ENCODE results near the gene VPS11. TPM values are rescaled to one million over a fixed set of nuclear protein-coding genes. Genes with fewer than 3 reads are reported as not detected.

The VPS11 gene
- polyA plus RNA-seq, 1 experiment: 15.9 TPM

DNA sequence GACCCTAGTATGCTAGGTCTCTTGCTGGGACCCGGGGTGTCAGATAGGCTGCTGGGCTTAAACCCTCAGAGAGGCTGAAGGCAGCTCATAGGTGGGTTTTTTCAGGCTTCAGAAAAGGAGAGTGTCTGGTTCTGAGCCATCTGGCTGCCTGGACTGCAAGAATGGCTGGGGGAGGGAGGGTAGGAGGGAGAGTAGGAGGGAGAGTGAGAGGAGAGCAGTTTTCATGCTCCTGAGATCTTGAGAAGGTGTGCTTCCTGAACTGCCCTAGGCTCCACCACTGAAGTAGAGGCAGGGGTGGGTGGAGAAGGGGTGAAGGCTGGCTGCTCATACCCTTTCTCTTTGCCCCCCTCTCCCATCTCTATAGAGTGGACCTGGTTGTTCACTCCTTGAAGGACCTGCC is 21.7 kb downstream of the VPS11 start:
- H3K4me3 ChIP-seq (ENCODE audit: low read depth, low read length): no peak overlapping the region
- DNase-seq (ENCODE audit: low read depth): no peak
- no peaks in the 10 kb centered on the region for H3K27me3 ChIP-seq (ENCODE audit: control insufficient read depth, insufficient read depth, low read length)
- TF ChIP-seq, protein P1, sequence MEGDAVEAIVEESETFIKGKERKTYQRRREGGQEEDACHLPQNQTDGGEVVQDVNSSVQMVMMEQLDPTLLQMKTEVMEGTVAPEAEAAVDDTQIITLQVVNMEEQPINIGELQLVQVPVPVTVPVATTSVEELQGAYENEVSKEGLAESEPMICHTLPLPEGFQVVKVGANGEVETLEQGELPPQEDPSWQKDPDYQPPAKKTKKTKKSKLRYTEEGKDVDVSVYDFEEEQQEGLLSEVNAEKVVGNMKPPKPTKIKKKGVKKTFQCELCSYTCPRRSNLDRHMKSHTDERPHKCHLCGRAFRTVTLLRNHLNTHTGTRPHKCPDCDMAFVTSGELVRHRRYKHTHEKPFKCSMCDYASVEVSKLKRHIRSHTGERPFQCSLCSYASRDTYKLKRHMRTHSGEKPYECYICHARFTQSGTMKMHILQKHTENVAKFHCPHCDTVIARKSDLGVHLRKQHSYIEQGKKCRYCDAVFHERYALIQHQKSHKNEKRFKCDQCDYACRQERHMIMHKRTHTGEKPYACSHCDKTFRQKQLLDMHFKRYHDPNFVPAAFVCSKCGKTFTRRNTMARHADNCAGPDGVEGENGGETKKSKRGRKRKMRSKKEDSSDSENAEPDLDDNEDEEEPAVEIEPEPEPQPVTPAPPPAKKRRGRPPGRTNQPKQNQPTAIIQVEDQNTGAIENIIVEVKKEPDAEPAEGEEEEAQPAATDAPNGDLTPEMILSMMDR (IDR thresholded peaks at IDR 0.05; ENCODE audit: insufficient read depth, low read depth, low read length): no peak
- peaks cover 5% of the 10 kb centered on the region for H3K36me3 ChIP-seq (ENCODE audit: control insufficient read depth, insufficient read depth, low read length)
- ChIA-PET POLR2A (no interaction called here), CTCF (no interaction called here)

DNA sequence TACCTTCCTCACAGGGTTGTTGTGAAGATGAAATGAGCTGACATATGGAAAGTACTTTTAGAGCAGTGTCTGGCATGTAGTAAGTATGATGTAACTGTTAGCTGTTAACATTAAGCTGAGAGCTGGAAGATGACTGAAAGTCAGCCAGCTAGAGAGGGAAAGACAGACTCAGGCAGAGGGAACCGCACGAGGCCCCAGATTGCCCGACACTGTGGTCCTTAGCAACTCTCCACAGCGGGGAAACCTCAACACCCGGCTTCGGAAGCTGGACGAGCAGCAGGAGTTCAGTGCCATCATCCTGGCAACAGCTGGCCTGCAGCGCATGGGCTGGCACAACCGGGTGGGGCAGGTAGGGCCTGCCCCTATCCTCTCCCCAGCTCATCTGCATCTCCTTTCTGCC is 23.6 kb downstream of the VPS11 start:
- ChIA-PET CTCF (interaction anchor here (0.6 to 1.6 kb wide), 4 partner anchors 29 to 479 kb away, joined by 3 to 5 read pairs (median 4); partner anchors contain the start of gene NLRX1), POLR2A (no interaction called here)
- TF ChIP-seq, protein P1 (IDR thresholded peaks at IDR 0.05; ENCODE audit: insufficient read depth, low read depth, low read length): no peak
- DNase-seq (ENCODE audit: low read depth): no peak
- H3K4me3 ChIP-seq (ENCODE audit: low read depth, low read length): no peak overlapping the region
- H3K27me3 ChIP-seq (ENCODE audit: control insufficient read depth, insufficient read depth, low read length): no peaks in the 10 kb centered on the region
- peaks cover 5% of the 10 kb centered on the region for H3K36me3 ChIP-seq (ENCODE audit: control insufficient read depth, insufficient read depth, low read length)

DNA sequence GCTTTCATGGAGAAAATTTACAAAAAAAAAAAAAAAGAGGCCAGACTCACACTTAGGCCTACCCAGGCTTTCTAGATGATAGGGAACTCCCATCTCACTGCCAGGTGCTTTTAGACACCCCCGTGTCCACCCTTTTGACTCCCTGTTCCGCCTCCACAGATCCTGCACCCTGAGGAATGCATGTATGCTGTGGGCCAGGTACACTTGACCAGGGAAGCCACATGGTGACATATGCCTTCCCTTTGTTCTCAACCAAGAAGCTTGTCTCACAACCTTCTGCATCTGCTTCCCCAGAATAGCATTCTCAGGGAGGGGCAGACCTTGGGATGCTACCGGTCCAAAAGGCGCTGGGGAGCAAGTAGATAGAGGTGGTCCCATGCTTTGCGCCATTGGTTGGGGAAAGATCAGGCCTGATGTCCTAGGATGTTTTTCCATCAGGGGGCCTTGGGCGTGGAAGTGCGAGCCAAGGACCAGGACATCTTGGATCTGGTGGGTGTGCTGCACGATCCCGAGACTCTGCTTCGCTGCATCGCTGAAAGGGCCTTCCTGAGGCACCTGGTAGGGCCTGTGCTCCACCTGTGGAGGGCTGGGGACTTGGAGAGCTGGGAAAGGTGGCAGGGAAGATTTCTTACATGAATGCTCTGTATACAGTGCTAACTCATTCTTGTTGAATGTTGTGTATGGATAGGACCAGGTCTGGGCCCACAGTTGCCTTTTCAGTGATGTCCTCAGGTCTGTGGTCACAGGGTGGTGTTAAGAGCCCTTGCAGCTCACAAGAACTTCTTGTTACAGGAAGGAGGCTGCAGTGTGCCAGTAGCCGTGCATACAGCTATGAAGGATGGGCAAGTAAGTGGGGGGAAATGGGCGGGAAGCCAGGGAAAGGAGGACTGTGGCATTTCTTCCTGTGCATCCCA is 24.6 kb downstream of the VPS11 start:
- DNase-seq (ENCODE audit: low read depth): no peak
- CTCF ChIA-PET: interaction anchor here (1.1 to 1.6 kb wide), 5 partner anchors 30 to 104 kb away, joined by 3 to 5 read pairs (median 3); partner anchors contain the start of gene NLRX1

DNA sequence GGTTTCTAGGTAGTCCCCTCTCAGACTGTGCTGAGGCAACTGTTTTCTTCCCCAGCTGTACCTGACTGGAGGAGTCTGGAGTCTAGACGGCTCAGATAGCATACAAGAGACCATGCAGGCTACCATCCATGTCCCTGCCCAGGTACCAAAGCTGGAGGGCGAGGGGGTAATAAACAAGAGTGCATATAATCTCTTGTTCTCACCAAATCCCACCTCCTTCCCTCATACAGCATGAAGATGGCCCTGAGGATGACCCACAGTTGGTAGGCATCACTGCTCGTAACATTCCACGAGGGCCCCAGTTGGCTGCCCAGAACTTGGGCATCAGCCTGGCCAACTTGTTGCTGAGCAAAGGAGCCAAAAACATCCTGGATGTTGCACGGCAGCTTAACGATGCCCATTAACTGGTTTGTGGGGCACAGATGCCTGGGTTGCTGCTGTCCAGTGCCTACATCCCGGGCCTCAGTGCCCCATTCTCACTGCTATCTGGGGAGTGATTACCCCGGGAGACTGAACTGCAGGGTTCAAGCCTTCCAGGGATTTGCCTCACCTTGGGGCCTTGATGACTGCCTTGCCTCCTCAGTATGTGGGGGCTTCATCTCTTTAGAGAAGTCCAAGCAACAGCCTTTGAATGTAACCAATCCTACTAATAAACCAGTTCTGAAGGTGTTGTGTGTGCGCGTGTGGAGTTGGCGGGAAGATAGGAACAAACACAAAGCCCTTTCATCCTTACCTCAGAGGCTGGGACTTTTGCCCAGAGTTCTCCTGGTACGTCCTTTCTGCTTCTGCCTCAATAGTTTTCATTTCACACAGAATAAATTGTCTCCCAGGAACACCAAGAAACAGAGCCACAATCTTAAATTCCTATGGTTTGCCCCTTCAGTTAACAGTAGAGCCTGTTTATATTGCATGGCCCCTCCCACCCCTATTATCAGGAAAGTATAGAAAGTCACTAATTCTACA is 25.5 kb downstream of the VPS11 start:
- H3K36me3 ChIP-seq (ENCODE audit: control insufficient read depth, insufficient read depth, low read length): peaks cover 9% of the 10 kb centered on the region
- DNase-seq (ENCODE audit: low read depth): no peak
- H3K27me3 ChIP-seq (ENCODE audit: control insufficient read depth, insufficient read depth, low read length): no peaks in the 10 kb centered on the region
- peak overlapping the region; percentile 78 for H3K4me3 ChIP-seq (ENCODE audit: low read depth, low read length)
- CTCF ChIA-PET: interaction anchor here (0.8 to 2.2 kb wide), 6 partner anchors 7 to 230 kb away, joined by 3 to 14 read pairs (median 3); partner anchors contain the start of genes HMBS and NLRX1
- TF ChIP-seq, protein P1 (IDR thresholded peaks at IDR 0.05; ENCODE audit: insufficient read depth, low read depth, low read length): no peak
- POLR2A ChIA-PET: interaction anchor here (0.6 to 0.7 kb wide), 3 partner anchors 9 to 235 kb away, joined by 3 to 14 read pairs (median 11); no protein-coding TSS in a partner anchor

More for the DNA sequence above, 24.6 kb downstream of the VPS11 start:
- POLR2A ChIA-PET: interaction anchor here (0.6 to 0.7 kb wide), 2 partner anchors 10 to 63 kb away, joined by 3 to 14 read pairs; no protein-coding TSS in a partner anchor
- TF ChIP-seq, protein P1 (IDR thresholded peaks at IDR 0.05; ENCODE audit: insufficient read depth, low read depth, low read length): no peak
- peaks cover 5% of the 10 kb centered on the region for H3K36me3 ChIP-seq (ENCODE audit: control insufficient read depth, insufficient read depth, low read length)
- no peaks in the 10 kb centered on the region for H3K27me3 ChIP-seq (ENCODE audit: control insufficient read depth, insufficient read depth, low read length)
- no peak overlapping the region for H3K4me3 ChIP-seq (ENCODE audit: low read depth, low read length)

Measured in BJ (cell line).